A549 (cell line): ENCODE measurements around the gene ST8SIA5. TPM values are rescaled to one million over a fixed set of nuclear protein-coding genes. Genes with fewer than 3 reads are reported as not detected.

Experiments
- ATAC-seq, 2 experiments: fragments of 200-7000 bp in 1 of 2; fragments of >200 bp in 1 of 2; cut with Nextera tagmentation in 1 of 2; cut with Tn5 transposase in 1 of 2; 3 replicates each; pipeline versions ENCODE4 v1.8.0 to v1.9.1; 2018 to 2020; ENCODE audit warnings: mild to moderate bottlenecking in 1 of 2, moderate library complexity in 1 of 2
- CTCF ChIA-PET: fragments of 300-600 bp; sonication (Branson Sonifier 250); formaldehyde crosslinking; extraction: SDS; loops from one replicate; lab custom pipeline; 2021; ENCODE audit warnings: antibody characterized with exemption, inconsistent platforms; lab: Yijun Ruan, JAX
- POLR2A ChIA-PET: fragments of 350-600 bp; formaldehyde crosslinking; extraction: SDS; loops from one replicate; lab custom pipeline; 2021; ENCODE audit warnings: antibody characterized with exemption, inconsistent platforms; lab: Yijun Ruan, JAX
- DNase-seq, 2 experiments: peaks; one replicate each; pipeline versions ENCODE4 v3.0.0 to v3.0.0-alpha.2; 2011 to 2016; ENCODE audit warnings: low read depth in 1 of 2, low spot score in 1 of 2
- FAIRE-seq: peaks from 2 replicates; lab custom pipeline; 2011; peaks lifted over from hg19 to GRCh38; lab: Jason Lieb, UNC
- H3K27ac ChIP-seq, 2 experiments: fragments of >200 bp; sonication (Bioruptor Twin); formaldehyde crosslinking; 3 replicates each; pipeline ENCODE4 v1.5.1; 2016 to 2017
- H3K4me1 ChIP-seq: fragments of >200 bp; sonication (Bioruptor Twin); formaldehyde crosslinking; 3 replicates; pipeline ENCODE4 v1.6.1; 2016
- H3K4me2 ChIP-seq: fragments of >200 bp; sonication (Bioruptor Twin); formaldehyde crosslinking; 3 replicates; pipeline ENCODE4 v1.6.1; 2016
- H3K4me3 ChIP-seq: fragments of >200 bp; sonication (Bioruptor Twin); formaldehyde crosslinking; 3 replicates; pipeline ENCODE4 v1.5.1; 2016
- H3K9me3 ChIP-seq: fragments of >200 bp; sonication (Bioruptor Twin); formaldehyde crosslinking; 3 replicates; pipeline ENCODE4 v1.6.1; 2016
- CBX2 ChIP-seq: fragments of 200-600 bp; sonication (generic); IDR thresholded peaks from 2 replicates; pipeline ENCODE4 v1.6.1; 2016; ENCODE audit warnings: low read depth, mild to moderate bottlenecking, borderline replicate concordance
- CHD4 ChIP-seq: fragments of 200-600 bp; sonication (generic); IDR thresholded peaks from 2 replicates; pipeline ENCODE4 v1.6.1; 2016; ENCODE audit warnings: antibody characterized with exemption, mild to moderate bottlenecking, borderline replicate concordance
- EHF ChIP-seq: fragments of 250-450 bp; sonication (Bioruptor Pico); IDR thresholded peaks from 2 replicates; pipeline ENCODE4 v1.5.0; 2020; ENCODE audit warnings: mild to moderate bottlenecking
- HDAC2 ChIP-seq: fragments of 200-600 bp; sonication (generic); IDR thresholded peaks from 2 replicates; pipeline ENCODE4 v1.6.1; 2016
- HOXA7 ChIP-seq: fragments of 250-450 bp; sonication (Bioruptor Pico); IDR thresholded peaks from 2 replicates; pipeline ENCODE4 v1.5.0; 2020; ENCODE audit warnings: mild to moderate bottlenecking, moderate library complexity
- HOXB13 ChIP-seq: fragments of 250-450 bp; sonication (Bioruptor Pico); IDR thresholded peaks from 2 replicates; pipeline ENCODE4 v1.5.0; 2020; ENCODE audit warnings: low read depth, mild to moderate bottlenecking, moderate library complexity
- JUN ChIP-seq, 2 experiments: fragments of >200 bp; sonication (Bioruptor Twin); formaldehyde crosslinking; IDR thresholded peaks; 2 replicates in 1 of 2; 3 replicates in 1 of 2; pipeline ENCODE4 v1.6.1; 2016 to 2017
- KDM5A ChIP-seq: fragments of 200-600 bp; sonication (generic); IDR thresholded peaks from 2 replicates; pipeline ENCODE4 v1.6.1; 2016; ENCODE audit warnings: antibody characterized with exemption, mild to moderate bottlenecking
- MYC ChIP-seq: IDR thresholded peaks from 2 replicates; pipeline ENCODE4 v1.6.1; 2012; ENCODE audit warnings: mild to moderate bottlenecking, inconsistent platforms, low read length, improper control_type of control experiment, borderline replicate concordance
- NPAS2 ChIP-seq: fragments of 250-450 bp; sonication (Bioruptor Pico); IDR thresholded peaks from 2 replicates; pipeline ENCODE4 v1.8.0; 2022; ENCODE audit warnings: mild to moderate bottlenecking, moderate library complexity, borderline replicate concordance
- NR3C1 ChIP-seq: fragments of >200 bp; sonication (Bioruptor Twin); formaldehyde crosslinking; IDR thresholded peaks from 3 replicates; pipeline ENCODE4 v1.6.1; 2017
- PBX3 ChIP-seq: IDR thresholded peaks from 2 replicates; pipeline ENCODE4 v1.6.1; 2012
- PHF8 ChIP-seq: fragments of 200-600 bp; sonication (generic); IDR thresholded peaks from 2 replicates; pipeline ENCODE4 v1.6.1; 2016; ENCODE audit warnings: low read depth, mild to moderate bottlenecking, antibody characterized with exemption, moderate library complexity, borderline replicate concordance
- RAD21 ChIP-seq, 2 experiments: fragments of >200 bp in 1 of 2; sonication (Bioruptor Twin) in 1 of 2; formaldehyde crosslinking in 1 of 2; IDR thresholded peaks in 1 of 2; conservative IDR thresholded peaks in 1 of 2; 2 replicates in 1 of 2; 3 replicates in 1 of 2; pipeline ENCODE4 v1.6.1; 2012 to 2018; ENCODE audit warnings: inconsistent platforms in 1 of 2
- RARB ChIP-seq: fragments of 250-450 bp; sonication (Bioruptor Pico); IDR thresholded peaks from 2 replicates; pipeline ENCODE4 v1.8.0; 2021; ENCODE audit warnings: mild to moderate bottlenecking, moderate library complexity
- SMC3 ChIP-seq: fragments of >200 bp; sonication (Bioruptor Twin); formaldehyde crosslinking; IDR thresholded peaks from 3 replicates; pipeline ENCODE4 v1.6.1; 2018; ENCODE audit warnings: inconsistent platforms
- SREBF2 ChIP-seq: fragments of 450-650 bp; IDR thresholded peaks from 2 replicates; pipeline ENCODE4 v1.6.1; 2014; ENCODE audit warnings: mild to moderate bottlenecking, moderate library complexity
- TP53 ChIP-seq: fragments of 250-450 bp; sonication (Bioruptor Pico); IDR thresholded peaks from 2 replicates; pipeline ENCODE4 v1.5.0; 2021; ENCODE audit warnings: mild to moderate bottlenecking, moderate library complexity
- ZFP36 ChIP-seq: fragments of 450-650 bp; IDR thresholded peaks from 2 replicates; pipeline ENCODE4 v1.6.1; 2014; ENCODE audit warnings: borderline replicate concordance; ENCODE audit not compliant: partially characterized antibody
- WGBS: methylation state at CpG from one replicate; pipeline ENCODE4 v1.1.6; 2017; ENCODE audit errors: missing lambda C conversion rate; 5-methylcytosine and 5-hydroxymethylcytosine counted together
- polyA plus RNA-seq, 4 experiments: library from polyadenylated mRNA; depleted of rRNA in 3 of 4; stranded (reverse); fragments of >200 nt; fragmentation: RNase III in 1 of 4; extraction: RNeasy Plus Mini Kit Qiagen cat#74134 plus additional on column Dnase treatment in 1 of 4; gene quantifications; 2 replicates in 3 of 4; 3 replicates in 1 of 4; pipeline ENCODE4 v1.2.3, GENCODE V29; 2011 to 2017
- TF ChIP-seq, protein P1 (sequence below): fragments of >200 bp; sonication (Bioruptor Twin); formaldehyde crosslinking; IDR thresholded peaks from 3 replicates; pipeline ENCODE4 v1.6.1; 2016

The ST8SIA5 gene
- polyA plus RNA-seq, 2 of the 4 experiments (the other 2 are of a cell fraction), result not detected

DNA sequence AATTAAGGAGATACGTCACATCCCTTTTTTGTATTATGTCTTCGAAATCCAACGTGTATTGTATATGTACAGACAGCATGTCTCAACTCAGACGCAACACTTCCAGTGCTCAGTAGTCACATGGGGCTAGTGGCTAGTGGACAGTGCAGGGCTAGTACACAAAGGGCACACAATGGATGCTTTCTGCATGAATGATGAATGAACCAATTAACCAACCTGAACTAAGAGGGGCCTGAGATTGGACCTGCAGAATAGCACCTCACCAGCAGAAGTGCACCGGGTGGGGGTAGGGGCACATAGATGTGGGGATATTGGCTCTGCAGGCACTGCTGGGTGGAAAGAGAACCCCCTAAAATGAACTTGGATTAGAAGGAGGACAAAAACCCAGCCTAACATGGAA lies 20.7 kb downstream of the ST8SIA5 start:
- H3K9me3 ChIP-seq, result 0 out of 3 replicates have a peak, but pooled peaks cover 2% of the 10 kb centered on the region
- no peak overlapping the region for H3K4me2 ChIP-seq
- ChIA-PET CTCF (no interaction called here), POLR2A (no interaction called here)
- TF ChIP-seq EHF (CRISPR knock-in tag) (no peak), SREBF2 (no peak), TP53 (CRISPR knock-in tag) (no peak), RAD21 (conservative IDR thresholded peaks at IDR 0.05 in 1 of 2, IDR thresholded peaks at IDR 0.05 in 1 of 2) (no peak), NPAS2 (CRISPR knock-in tag) (no peak), HDAC2 (no peak), KDM5A (no peak), PBX3 (no peak), RARB (CRISPR knock-in tag) (no peak), ZFP36 (no peak), HOXA7 (CRISPR knock-in tag) (no peak), CBX2 (no peak)
- TF ChIP-seq, protein P1, sequence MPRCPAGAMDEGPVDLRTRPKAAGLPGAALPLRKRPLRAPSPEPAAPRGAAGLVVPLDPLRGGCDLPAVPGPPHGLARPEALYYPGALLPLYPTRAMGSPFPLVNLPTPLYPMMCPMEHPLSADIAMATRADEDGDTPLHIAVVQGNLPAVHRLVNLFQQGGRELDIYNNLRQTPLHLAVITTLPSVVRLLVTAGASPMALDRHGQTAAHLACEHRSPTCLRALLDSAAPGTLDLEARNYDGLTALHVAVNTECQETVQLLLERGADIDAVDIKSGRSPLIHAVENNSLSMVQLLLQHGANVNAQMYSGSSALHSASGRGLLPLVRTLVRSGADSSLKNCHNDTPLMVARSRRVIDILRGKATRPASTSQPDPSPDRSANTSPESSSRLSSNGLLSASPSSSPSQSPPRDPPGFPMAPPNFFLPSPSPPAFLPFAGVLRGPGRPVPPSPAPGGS, result no peak
- ATAC-seq, result no peak
- WGBS, result 24% methylated on average over 5 of the region's 5 CpGs
- no peak overlapping the region for H3K27ac ChIP-seq
- H3K4me3 ChIP-seq, result no peak overlapping the region
- no peak for FAIRE-seq
- DNase-seq, result no peak
- no peaks in the 10 kb centered on the region for H3K4me1 ChIP-seq

GRCh38 chr18:46734981-46735380 lies 21.9 kb downstream of the ST8SIA5 start:
- no peak for DNase-seq
- H3K27ac ChIP-seq, result no peak overlapping the region
- TF ChIP-seq JUN (IDR thresholded peaks at IDR 0.05) (no peak), PBX3 (no peak), PHF8 (no peak), SMC3 (no peak), MYC (no peak), CBX2 (no peak), NR3C1 (no peak), HOXB13 (CRISPR knock-in tag) (no peak), ZFP36 (no peak), EHF (CRISPR knock-in tag) (no peak), CHD4 (no peak)
- TF ChIP-seq, protein P1, result no peak
- ChIA-PET CTCF (no interaction called here), POLR2A (no interaction called here)
- no peak overlapping the region for H3K4me2 ChIP-seq
- no peaks in the 10 kb centered on the region for H3K4me1 ChIP-seq
- H3K9me3 ChIP-seq, result peaks cover 4% of the 10 kb centered on the region; the same call in 1 of the 3 replicates
- 9% methylated on average over 4 of the region's 4 CpGs for WGBS
- ATAC-seq, result no peak
- H3K4me3 ChIP-seq, result no peak overlapping the region
- FAIRE-seq, result no peak
